VCaP (cell line): ENCODE measurements around the gene TLE6.

Source experiments
- H3K27ac ChIP-seq: fragments of 450-650 bp; 2 replicates; pipeline ENCODE4 v1.5.1; 2017
- CTCF ChIP-seq: fragments of 450-650 bp; conservative IDR thresholded peaks from 2 replicates; pipeline ENCODE4 v1.5.1; 2017; ENCODE audit warnings: mild to moderate bottlenecking, moderate library complexity

Gene TLE6

GRCh38 chr19:2977746-2978138 is 378 bp downstream of the TLE6 start:
- H3K27ac ChIP-seq = peak overlapping the region; percentile 15; the same call in 1 of the 2 replicates
- TF ChIP-seq CTCF = no peak

- no peak for TF ChIP-seq CTCF
- peak overlapping the region; percentile 15; the same call in 1 of the 2 replicates for H3K27ac ChIP-seq
These were observed 903 bp downstream of the TLE6 start for GRCh38 chr19:2978166-2978767.

GRCh38 chr19:2978772-2979171 is 1.4 kb downstream of the TLE6 start:
- TF ChIP-seq CTCF = no peak
- H3K27ac ChIP-seq = no peak overlapping the region

- H3K27ac ChIP-seq = no peak overlapping the region
- no peak for TF ChIP-seq CTCF
These were observed 4.5 kb downstream of the TLE6 start for GRCh38 chr19:2981898-2982297.

- peak overlapping the region; percentile 56 for H3K27ac ChIP-seq
- no peak for TF ChIP-seq CTCF
These were observed 5.2 kb downstream of the TLE6 start for GRCh38 chr19:2982561-2982960.

- peak overlapping the region; percentile 56 for H3K27ac ChIP-seq
- TF ChIP-seq CTCF = no peak
These were observed 5.6 kb downstream of the TLE6 start for GRCh38 chr19:2982983-2983350.

- H3K27ac ChIP-seq = peak overlapping the region; percentile 56
- TF ChIP-seq CTCF = no peak
These were observed 6.2 kb downstream of the TLE6 start for GRCh38 chr19:2983351-2984214.
